COLO668 (cell line): Measurements from ENCODE around the gene SLAMF9.

Source experiments
- DNase-seq: peaks from one replicate; lab custom pipeline; 2025; ENCODE audit not compliant: unreplicated experiment; lab: John Stamatoyannopoulos, UW

SLAMF9 gene

DNA sequence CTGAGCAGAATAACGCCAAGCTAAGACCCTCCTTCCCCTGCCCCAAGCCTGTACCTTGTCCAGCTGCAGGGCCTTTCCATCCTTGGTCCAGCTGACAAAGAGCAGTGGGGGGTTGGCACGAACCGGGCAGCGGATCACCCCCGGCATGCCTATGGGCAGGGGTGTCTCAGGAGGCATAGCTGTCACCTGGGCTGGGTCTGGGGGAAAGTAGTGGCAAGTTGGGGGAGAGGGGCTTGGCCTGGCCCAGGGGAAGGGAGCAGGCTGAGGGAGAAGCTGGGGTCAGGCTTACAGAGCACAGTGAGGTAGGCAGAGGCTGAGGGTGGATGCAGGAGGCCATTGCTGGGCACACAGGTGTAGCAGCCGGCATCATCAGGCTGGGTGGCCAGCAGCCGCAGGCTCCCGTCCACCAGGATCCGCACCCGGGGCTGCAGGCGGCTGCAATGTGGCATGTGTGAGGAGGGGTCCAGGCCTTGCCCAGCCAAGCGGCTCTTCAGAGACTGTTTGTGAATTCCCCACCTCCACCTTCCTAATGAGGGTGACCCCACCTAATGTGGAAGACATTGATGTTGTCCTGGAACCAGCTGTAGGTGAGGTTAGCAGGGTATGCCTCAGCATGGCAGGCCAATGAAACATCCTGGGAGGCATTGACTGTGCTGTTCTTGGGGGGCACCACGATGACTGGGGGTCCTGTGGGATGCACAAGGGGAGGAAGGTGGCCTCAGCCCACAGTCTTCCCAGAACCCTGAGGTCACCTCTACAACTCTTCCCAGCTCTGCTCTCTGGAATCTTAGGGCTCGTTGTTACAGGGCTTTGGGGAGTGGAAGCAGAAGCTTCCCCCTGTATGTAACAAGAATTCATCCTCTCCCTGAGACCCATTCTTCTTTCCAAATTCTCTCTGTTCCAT lies 19.6 kb downstream of the SLAMF9 start:
- no peak for DNase-seq

DNA sequence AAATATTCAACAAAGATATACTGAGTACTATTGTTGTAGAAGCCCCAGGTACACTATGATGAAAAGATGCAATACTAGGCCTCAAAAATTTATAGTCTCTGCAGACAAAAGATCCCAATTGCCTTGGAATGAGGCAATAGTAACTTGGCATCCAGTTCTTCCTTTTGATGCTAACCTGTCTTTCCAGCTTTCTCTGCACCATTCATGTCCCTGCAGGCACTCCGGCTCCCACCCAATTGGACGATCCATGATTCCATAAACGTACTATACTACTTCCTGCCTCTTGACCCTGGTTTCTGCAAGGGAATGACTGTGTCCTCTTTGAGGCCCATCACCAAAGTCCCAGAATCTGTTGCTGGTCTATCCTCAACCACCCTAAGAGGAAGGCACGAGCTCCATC lies 20.7 kb downstream of the SLAMF9 start:
- no peak for DNase-seq

DNA sequence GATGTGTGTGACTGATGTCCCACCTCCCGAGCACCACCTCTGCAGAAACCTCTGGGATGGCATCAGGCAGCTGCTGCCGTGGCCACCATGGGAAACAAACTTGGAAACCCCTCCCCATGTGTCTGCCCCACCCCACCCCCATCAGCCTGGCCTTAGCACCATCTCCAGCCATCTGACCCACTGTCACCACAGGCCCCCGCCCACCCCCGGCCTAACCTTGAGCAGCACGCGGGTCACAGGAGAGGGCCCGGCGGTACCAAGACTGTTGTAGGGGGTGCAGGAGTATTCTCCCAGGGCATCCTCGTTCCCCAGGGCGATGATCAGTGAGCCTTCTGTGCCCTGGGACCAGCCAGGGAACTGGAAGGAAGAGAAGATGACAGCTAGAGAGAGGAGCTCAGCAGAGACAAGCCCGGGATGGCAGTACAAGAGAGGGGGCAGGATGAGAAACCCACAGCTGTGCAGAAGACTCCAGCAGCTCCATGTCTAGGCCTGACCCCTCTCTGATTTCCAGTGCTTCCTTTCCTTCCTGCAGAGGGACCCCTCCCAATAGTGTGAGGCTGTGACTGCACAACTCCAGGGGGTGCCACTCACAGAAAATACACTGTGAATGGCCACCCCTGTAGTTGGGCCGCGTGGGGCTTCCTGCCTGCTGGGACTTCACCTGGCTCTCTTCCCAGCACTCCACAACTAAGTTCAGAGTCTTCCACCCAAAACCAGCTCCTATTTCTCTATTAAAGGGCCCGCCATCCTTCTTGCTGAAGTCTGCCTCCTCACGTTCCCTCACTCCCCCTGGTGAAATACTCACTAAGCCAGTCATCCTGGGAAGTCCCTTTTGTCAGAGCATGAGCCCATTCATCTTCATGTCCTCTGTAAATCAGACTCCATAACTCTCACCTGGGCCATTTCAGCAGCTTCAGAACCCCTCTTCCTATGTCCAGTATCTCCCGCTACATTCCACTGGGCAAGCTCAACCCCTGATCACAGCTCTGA lies 21.4 kb downstream of the SLAMF9 start:
- DNase-seq, result no peak

DNA sequence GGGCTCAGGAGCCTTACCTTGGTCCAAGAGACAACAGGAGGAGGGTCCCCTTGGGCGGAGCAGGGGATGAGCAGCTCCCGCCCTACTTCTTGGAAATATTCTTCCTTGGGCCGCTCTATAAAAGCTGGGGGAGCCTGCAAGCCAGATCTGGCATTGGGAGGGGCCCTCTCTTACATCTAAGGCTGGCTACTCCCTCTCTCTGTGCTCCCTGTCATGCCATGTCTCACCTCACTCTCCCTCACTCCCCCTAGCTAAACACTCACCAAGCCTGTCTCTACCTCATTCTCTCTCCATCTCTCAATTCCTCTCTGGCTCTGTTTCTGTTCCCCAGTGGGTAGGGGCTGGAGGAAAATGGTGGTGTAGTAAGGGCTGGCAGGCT lies 22.3 kb downstream of the SLAMF9 start:
- DNase-seq, result no peak

DNA sequence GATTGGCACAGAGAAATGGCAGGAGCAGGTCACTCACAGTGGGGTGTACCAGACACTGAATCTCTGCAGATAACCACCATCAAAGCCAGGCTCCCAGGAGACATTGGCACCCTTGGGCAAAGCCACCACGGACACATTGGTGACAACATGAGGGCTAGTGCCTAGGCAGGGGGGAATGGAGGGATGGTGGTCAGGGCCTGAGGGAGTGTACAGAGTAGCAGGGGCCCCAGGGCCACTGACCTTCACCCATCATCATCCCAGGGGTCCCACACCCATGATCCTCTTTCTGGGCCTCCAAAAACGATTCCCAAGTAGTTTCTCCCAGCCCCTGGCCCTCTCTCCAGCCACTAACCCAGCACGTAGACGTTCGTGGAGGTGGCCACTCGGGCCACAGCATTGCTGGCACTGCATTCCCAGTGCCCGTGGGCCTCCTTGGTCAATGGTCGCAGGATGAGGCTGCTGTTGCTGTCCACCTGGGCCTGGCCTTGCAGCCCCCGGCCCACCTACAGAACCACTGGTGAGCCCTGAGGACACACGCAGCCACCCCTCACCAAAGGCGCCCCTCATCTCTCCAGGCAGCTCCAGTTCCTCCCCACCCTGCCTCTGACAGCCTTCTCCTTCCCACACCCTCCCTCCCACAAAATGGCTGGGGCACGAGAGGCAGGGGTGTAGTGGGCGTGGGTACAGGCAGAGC lies 22.8 kb downstream of the SLAMF9 start:
- DNase-seq, result no peak

DNA sequence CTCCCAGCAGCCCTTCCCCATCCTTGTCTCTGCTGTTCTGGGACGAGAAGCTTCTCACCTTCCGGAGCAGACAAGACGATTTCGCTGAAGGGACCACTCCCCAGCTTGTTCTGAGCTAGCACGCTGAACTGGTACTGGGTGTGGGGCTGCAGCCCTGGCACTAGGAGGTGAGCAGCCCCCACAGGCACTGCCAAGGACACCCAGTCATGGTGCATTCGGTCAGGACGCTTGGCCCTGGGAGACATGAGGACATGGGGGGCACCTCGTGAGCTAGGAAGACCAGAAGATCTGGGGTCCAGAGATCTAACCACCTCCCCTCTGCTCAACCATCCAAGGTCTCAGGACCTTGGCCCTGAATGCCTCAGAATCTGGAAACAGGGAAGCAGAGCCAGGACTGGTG lies 23.4 kb downstream of the SLAMF9 start:
- DNase-seq, result no peak

DNA sequence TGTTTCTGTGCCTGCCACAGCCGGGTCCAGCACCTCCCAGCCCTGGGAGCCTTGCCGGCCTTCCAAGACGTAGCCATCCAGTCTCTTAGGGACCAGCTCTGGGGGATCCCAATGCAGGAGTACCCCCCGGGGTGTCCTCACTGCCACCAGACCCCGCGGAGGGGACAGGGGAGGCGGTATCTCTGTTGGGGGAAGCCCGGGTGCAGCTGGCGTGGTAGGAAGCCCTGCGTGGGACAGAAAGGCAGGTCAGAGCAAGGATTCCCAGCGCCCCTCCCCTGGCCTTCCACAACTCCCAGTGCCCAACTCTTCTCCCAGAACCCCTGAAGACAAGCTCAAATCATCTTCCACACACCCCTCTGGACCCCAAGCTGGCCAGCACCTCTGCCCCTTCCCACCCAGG lies 23.8 kb downstream of the SLAMF9 start:
- DNase-seq, result no peak

DNA sequence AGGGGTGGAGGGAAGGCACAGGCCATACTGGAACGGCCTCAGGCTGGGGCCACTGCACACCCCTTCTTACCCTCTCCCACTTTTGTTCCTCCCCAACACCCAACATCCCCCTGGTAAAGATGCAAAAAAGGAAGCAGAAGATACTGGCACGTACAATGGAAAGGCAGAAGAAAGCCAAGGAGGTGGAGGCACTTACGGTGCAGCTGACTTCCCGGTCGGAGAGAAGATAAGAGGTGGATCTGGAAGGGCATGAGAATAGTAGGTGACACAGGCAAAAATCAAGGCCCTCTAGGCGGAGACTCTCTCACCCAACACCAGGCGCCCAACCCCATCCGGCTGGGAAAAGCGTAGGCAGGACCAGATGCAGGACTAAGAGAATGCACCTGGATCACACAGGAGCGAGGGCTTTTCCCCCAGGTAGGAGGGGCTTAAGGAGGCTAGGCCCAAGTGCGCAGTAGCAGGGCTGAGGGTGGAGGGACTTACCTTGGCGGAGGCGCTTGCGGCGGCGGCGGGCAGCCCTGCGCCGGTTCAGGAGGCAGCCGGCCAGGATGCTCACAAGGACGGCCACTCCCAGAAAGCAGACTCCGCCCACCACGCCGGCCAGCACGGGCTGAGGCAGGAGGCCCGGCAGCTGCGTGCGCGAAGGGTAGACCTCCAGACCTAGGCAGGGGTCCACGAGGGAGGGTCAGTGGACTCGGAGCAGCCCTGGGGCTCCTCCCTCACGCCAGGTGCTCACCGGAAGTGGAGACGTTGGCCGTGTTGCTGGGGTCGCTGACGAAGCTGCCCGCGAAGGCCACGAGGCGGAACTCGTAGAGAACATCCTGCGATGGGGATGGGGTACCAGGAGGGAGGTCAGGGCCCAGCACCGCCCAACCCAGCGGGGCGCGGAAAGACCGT lies 24.6 kb downstream of the SLAMF9 start:
- peak; percentile 94 for DNase-seq

DNA sequence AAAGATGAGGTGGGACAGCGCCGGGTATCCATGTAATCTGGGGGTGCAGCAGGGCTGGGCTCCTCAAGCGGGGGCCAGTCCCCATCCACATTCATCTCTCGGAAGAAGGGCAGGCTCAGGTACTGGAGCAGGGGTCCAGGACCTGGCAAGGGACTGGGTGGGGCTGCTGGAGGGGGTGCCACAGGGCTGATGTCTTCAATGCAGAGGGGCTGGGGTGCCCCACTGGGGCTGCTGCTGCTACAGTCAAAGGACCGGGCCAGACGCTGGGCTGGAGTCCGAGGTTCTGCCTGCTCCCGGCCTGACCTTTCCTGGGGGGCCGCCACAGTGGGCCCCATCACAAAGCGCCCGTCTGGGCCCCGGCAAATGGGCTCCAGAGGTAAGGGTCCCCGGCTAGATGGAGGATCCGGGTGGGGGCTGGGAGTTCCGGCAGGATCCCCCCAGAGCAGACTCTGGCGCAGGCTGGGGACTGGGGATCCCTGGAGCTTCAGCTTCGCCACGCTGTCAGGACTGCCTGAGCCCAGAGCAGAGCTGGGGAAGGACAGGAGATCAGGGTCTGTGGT lies 25.5 kb downstream of the SLAMF9 start:
- DNase-seq, result peak; percentile 38

DNA sequence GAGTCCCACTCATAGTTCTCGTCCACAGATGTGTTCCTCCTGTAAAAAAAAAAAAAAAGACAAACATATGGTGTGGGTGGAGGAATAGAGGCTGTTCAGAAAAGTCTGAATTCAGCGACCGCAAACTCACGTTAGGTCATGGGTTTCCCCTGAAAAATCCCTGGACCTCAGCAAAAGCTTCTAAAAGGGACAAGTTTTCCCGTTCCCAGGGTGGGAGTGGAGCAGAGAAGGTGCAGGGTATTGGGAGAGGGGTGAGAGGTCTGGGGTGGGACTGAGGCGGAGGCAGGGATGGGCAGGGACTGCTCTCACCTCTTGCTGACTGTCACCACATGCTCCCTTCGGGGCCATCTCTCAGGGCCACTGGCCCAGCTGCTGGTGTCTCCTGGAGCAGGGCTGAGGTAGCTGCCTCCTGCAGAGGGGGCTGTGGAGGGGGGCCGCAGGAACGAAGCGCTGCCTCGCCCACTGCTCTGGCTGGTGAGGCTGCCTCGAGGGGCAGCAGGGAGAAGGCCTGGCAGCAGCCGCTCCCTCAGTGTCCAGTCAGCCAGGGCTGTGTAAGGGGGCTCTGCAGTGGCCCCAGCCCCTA lies 26.1 kb downstream of the SLAMF9 start:
- peak; percentile 57 for DNase-seq

DNA sequence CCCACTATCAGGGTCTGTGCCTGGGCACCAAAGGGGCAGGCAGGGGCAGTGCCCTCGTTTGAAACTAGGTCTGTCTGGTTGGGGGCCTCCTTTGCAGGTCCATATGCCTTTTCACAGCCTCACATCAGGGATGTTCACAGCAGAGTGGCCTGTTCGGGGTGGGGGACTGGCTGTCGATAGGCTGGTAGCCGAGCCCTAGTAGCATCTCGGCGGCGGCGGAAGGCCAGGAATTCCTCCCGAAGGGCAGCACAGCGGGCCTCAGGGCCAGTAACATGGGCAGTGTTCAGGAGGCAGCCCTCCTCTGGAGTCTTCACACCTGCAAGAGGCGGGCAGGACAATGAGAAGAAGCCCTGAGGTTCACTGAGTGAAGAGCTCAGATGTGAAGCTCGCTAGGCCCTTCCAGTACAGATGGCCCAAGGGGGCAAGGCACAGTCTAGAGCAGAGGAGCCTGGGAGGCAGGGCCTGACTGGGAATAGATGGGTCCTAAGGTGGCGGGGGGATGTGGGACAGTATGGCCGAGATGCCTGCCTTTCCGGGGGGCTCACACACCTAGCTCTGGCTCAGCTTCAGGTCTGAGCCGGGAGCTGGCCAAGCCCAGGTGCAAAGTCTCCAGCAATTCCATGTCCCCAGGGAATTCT lies 26.7 kb downstream of the SLAMF9 start:
- no peak for DNase-seq

DNA sequence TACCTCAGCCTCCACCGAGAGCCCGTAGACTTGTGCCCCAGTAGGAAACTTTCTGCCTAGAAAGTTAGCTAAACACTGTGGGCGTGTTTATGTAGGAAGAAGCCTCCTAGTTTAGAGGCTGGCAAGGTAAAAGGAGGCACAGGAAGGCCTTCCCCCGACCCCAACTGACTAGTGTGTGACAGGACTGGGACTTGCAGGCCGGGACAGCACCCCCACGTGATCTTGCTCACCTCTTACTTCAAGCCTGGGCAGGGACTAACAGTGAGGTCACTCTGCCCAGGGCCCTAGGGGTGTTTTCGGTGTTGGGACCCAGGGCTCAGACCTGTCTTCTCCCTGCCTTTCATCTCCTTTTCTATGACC lies 28.3 kb downstream of the SLAMF9 start:
- no peak for DNase-seq

DNA sequence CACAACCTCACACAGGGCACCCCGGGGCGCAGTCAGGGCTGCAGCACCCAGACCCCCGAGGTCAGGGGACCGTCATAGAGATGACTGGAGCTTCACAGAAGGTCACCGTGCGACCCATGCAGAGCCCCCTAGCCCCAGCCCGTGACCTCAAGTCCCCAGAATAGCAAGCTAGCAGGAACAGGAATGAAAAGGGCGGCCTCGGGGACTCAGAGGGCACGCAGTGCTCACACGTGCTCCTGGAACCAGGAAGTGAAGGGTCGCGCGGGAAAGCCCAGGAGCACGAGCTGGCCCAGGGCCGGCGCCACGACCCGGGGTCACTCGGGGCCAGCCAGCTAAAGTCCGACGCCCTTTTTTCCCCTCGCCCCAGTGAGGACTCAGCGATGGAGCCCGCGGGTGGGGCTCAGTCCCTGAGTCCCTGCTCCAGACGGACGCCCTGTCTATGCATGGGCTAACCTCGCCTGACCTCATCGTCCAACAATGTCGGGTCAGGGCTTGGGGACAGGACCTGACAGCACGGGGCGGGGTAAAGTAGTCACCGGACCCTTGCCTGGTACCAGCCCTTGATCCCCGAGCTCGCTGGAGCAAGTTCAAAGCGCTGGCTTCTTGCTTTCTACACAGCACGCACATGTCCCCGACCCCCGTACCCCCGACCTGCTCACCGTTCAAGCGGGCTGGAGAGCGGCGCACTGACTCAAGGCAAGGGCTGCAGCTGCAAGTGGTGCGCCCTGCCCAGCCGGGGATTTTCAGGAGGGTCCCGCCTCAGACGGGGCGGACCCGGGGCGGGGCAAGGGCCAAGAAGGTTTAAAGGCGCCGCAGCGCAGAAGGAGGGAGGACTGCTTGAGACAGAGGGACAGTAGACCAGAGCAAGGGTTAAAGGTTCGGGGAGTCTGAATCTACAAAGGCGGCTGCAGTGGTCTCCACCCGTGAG lies 29.0 kb downstream of the SLAMF9 start, which contains the start of gene TAGLN2:
Gene TAGLN2 (minus strand): TSS at position 717 of the 928 bp plus-strand sequence. CDS start 4,998 bp downstream, outside the sequence.
- no peak for DNase-seq

DNA sequence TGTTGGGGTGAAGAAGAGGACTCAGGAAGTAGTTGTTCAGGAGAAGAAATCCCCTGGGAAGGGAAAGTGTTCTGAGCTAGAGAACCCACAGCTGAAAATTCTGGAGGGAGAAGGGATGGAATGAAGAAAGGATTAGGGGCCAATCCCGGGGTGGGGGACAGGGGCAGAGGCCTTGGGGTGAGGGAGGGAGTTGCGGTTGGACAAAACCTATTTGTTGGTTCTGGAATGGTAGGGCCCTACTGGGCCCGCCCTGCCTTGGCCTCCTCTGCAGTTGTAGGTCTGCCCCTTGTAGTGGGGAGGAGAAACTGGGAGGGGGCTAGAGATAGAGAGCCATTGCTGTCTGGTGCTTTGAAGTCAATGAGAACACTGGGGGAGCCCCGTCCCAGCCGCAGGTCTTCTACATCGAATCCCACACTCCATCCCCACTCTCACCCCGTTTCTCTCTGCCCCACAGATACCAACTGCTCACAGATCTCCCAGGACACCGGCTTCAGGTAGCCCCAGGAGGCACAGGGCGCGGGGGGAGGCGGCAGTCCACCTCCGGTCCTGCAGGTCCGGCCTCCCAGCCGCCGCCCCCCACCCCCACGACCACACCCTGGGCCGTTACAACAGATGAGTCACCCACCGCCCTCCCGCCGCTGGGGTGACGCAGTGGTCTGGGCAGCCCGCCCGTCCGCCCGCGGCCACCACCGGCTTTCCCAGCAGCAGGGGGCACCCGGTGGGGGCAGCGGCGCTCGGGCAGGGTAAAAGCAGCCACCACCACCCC lies 29.8 kb downstream of the SLAMF9 start:
- peak; percentile 38 for DNase-seq

DNA sequence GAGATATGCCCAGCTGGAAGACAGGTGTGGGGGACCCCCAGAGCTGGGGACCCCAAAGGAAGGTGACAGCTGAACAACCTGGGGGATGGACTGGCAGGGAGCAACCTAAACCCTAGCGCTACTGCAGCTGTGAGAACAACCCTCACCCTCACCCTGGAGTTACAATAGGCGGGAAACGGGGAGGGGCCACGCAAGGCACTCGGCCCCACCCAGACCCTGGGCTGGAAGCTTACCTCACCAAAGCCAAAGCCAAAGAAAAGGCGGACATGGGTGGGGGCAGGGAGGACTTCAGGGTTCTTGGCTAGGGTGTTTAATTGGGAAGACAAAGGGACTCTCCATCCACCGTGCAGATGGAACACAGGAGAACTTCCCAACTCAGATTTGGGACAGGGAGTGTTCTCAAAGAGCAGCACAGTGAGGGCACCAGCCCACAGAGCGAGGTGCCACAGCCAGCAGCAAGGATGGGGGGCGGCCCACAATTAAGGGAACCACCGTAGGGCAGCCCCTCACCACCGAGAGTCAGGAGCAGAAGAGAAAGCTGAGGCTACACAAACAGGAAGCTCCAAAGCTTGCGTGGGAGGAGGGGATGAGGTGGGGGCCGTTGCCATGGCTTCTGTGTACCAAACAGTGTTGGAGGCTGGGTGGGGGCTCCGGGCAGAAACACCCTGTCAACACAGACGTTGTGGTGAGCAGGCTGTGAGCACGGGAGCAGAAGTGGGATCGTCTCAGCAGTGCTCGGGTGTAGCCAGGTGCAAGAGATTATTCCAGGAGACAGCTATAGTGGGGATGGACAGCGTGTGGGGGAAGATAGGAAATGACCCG lies 30.6 kb downstream of the SLAMF9 start:
- peak; percentile 94 for DNase-seq

DNA sequence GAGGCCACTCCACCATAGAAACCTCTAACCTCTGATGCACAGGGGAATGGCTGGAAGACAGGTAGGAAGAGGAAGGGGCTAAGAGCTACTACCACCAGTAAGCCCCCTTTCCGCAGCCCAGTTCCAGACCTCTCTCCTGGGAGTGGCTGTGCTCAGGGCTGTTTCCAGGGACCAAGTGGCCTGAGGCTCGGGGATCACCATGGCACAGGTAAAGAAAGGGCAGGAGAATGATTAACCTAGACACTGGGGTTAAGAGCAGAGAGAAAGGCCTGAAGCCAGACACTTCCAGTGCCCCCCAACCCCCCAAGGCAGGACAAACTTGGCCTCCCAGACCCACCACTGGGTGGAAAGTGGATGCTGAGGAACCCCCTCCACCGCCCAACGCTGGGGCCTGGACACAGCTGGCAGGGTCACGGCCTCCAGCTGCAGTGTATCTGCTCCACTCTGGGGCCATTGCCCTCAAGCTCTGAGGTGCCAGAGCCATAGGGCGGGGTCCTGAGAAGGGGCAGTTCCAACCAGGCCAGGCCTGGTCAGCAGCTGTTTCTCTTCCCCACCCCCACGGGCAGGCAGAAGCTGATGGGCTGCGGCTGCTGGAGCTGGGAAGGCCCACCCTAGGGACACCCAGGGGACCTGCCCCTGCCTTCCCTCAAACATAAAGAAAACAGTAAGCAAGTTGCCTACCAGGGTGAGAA lies 31.4 kb downstream of the SLAMF9 start:
- peak; percentile 67 for DNase-seq
